ENCODE measurements around the gene PITPNC1. TPM values are rescaled to one million over a fixed set of nuclear protein-coding genes. Genes with fewer than 3 reads are reported as not detected.

The PITPNC1 gene
- total RNA-seq, 1 donor from 2014 or later, result 21.5 TPM

DNA sequence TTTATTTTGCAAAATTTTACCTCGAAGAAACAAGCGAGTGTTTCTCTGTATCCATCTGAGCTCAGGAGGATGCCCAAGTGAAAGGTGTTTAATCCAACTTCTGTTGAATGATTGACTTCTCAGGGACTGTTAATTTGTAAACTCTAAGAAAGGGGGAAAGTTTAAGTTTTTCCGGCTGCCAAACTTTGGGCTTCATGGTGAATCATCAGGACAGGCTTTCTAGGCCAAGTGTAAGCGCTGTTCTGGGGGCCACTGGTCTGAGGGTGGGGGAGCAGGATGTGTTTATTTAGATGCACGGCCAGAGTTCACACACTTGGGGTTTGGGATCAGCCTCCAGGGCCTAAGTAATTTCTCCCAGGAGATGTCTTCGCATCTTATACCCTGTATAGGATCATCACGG, 110.4 kb downstream of the PITPNC1 start:
- Mint-ChIP-seq H3K27me3 (ENCODE audit: low read depth) (no peaks in the 10 kb centered on the region), H3K4me3 (no peak overlapping the region), H3K9me3 (no peaks in the 10 kb centered on the region), H3K4me1 (peaks cover 21% of the 10 kb centered on the region), H3K27ac (ENCODE audit: unreplicated experiment) (no peak overlapping the region), H3K36me3 (ENCODE audit: low read depth) (no peaks in the 10 kb centered on the region)
- TF ChIP-seq, protein P1, sequence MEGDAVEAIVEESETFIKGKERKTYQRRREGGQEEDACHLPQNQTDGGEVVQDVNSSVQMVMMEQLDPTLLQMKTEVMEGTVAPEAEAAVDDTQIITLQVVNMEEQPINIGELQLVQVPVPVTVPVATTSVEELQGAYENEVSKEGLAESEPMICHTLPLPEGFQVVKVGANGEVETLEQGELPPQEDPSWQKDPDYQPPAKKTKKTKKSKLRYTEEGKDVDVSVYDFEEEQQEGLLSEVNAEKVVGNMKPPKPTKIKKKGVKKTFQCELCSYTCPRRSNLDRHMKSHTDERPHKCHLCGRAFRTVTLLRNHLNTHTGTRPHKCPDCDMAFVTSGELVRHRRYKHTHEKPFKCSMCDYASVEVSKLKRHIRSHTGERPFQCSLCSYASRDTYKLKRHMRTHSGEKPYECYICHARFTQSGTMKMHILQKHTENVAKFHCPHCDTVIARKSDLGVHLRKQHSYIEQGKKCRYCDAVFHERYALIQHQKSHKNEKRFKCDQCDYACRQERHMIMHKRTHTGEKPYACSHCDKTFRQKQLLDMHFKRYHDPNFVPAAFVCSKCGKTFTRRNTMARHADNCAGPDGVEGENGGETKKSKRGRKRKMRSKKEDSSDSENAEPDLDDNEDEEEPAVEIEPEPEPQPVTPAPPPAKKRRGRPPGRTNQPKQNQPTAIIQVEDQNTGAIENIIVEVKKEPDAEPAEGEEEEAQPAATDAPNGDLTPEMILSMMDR (conservative IDR thresholded peaks at IDR 0.05), result no peak
- no peak for DNase-seq (ENCODE audit: low read depth, low spot score)

- H3K36me3 Mint-ChIP-seq (ENCODE audit: low read depth), result no peaks in the 10 kb centered on the region
- no peaks in the 10 kb centered on the region for H3K9me3 Mint-ChIP-seq
- H3K4me3 Mint-ChIP-seq, result no peak overlapping the region
- H3K27me3 Mint-ChIP-seq (ENCODE audit: low read depth), result no peaks in the 10 kb centered on the region
- TF ChIP-seq, protein P1 (conservative IDR thresholded peaks at IDR 0.05), result no peak
- H3K27ac Mint-ChIP-seq (ENCODE audit: unreplicated experiment), result no peak overlapping the region
- H3K4me1 Mint-ChIP-seq, result peaks cover 26% of the 10 kb centered on the region
- DNase-seq (ENCODE audit: low read depth, low spot score), result no peak
Observed at GRCh38 chr17:67488161-67488560, 111.1 kb downstream of the PITPNC1 start.

- TF ChIP-seq, protein P1 (conservative IDR thresholded peaks at IDR 0.05), result no peak
- Mint-ChIP-seq H3K4me1 (peaks cover 26% of the 10 kb centered on the region), H3K36me3 (ENCODE audit: low read depth) (no peaks in the 10 kb centered on the region), H3K27me3 (ENCODE audit: low read depth) (no peaks in the 10 kb centered on the region), H3K4me3 (no peak overlapping the region), H3K9me3 (no peaks in the 10 kb centered on the region), H3K27ac (ENCODE audit: unreplicated experiment) (no peak overlapping the region)
- no peak for DNase-seq (ENCODE audit: low read depth, low spot score)
Observed at GRCh38 chr17:67488768-67489167, 111.7 kb downstream of the PITPNC1 start.

GRCh38 chr17:67489273-67489672, 112.2 kb downstream of the PITPNC1 start:
- no peak for DNase-seq (ENCODE audit: low read depth, low spot score)
- Mint-ChIP-seq H3K27ac (ENCODE audit: unreplicated experiment) (no peak overlapping the region), H3K36me3 (ENCODE audit: low read depth) (no peaks in the 10 kb centered on the region), H3K4me3 (no peak overlapping the region), H3K4me1 (peaks cover 26% of the 10 kb centered on the region), H3K9me3 (no peaks in the 10 kb centered on the region), H3K27me3 (ENCODE audit: low read depth) (no peaks in the 10 kb centered on the region)
- TF ChIP-seq, protein P1 (conservative IDR thresholded peaks at IDR 0.05), result no peak

GRCh38 chr17:67490471-67490870, 113.4 kb downstream of the PITPNC1 start:
- Mint-ChIP-seq H3K27me3 (ENCODE audit: low read depth) (no peaks in the 10 kb centered on the region), H3K4me3 (peak overlapping the region; percentile 42), H3K4me1 (peaks cover 26% of the 10 kb centered on the region), H3K27ac (ENCODE audit: unreplicated experiment) (peak overlapping the region; percentile 51), H3K9me3 (peaks cover 2% of the 10 kb centered on the region), H3K36me3 (ENCODE audit: low read depth) (no peaks in the 10 kb centered on the region)
- no peak for DNase-seq (ENCODE audit: low read depth, low spot score)
- TF ChIP-seq, protein P1 (conservative IDR thresholded peaks at IDR 0.05), result no peak

Measured in neural crest cell (in vitro differentiated cells).